Chondrocyte (in vitro differentiated cells): Measurements from ENCODE around the gene CCNL1. TPM values are rescaled to one million over a fixed set of nuclear protein-coding genes. Genes with fewer than 3 reads are reported as not detected.

Experiments
- DNase-seq: peaks from one replicate; pipeline ENCODE4 v3.0.0; 2021; ENCODE audit warnings: mixed read lengths, low spot score
- H3K27ac Mint-ChIP-seq: one replicate; pipeline ENCODE4 v1.8.0; 2021; ENCODE audit warnings: mild to moderate bottlenecking, moderate library complexity, mixed read lengths; ENCODE audit not compliant: unreplicated experiment
- H3K27me3 Mint-ChIP-seq: 2 replicates; pipeline ENCODE4 v1.8.0; 2021; ENCODE audit warnings: low read depth, mixed read lengths
- H3K36me3 Mint-ChIP-seq: 2 replicates; pipeline ENCODE4 v1.8.0; 2021; ENCODE audit warnings: low read depth, mixed read lengths
- H3K4me1 Mint-ChIP-seq: 2 replicates; pipeline ENCODE4 v1.8.0; 2021; ENCODE audit warnings: low read depth, mild to moderate bottlenecking, mixed read lengths
- H3K4me3 Mint-ChIP-seq: one replicate; pipeline ENCODE4 v1.8.0; 2021; ENCODE audit warnings: mild to moderate bottlenecking, moderate library complexity, mixed read lengths; ENCODE audit not compliant: unreplicated experiment
- H3K9me3 Mint-ChIP-seq: 2 replicates; pipeline ENCODE4 v1.8.0; 2021; ENCODE audit warnings: low read depth, mixed read lengths
- CTCF ChIP-seq: fragments of 200-600 bp; sonication (generic); IDR thresholded peaks from 2 replicates; pipeline ENCODE4 v1.5.0; 2021; ENCODE audit warnings: antibody characterized with exemption, mild to moderate bottlenecking, moderate library complexity
- total RNA-seq: library from RNA; stranded (reverse); gene quantifications from 3 replicates; pipeline ENCODE4 v1.2.1, GENCODE V29; 2021

CCNL1 gene
- total RNA-seq, 1 donor from 2014 or later = 63.9 TPM

- Mint-ChIP-seq H3K4me1 (peaks cover 61% of the 10 kb centered on the region), H3K4me3 (no peak overlapping the region), H3K27me3 (no peaks in the 10 kb centered on the region), H3K9me3 (no peaks in the 10 kb centered on the region), H3K27ac (no peak overlapping the region), H3K36me3 (no peaks in the 10 kb centered on the region)
- no peak for DNase-seq
- TF ChIP-seq CTCF = no peak
Measured at GRCh38 chr3:157125101-157125500, 34.8 kb downstream of the CCNL1 start.

DNA sequence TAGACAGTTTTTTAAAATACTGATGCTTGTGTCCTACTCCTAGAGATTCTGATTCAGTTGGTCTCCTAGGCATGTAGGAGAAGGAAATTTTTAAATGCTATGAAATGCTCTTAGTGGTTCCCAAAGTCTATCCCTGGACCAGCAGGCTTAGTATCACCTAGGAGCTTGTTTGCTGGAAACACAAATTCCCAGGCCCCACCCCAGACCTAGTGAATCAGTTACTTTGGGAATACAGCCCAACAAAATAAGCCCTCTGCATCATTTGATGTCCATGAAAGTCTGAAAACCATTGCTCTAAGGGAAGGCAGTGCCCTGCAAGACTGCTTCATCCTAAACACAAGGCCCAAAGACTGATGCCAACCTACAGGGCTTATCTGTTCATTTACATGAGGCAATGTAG, 36.3 kb downstream of the CCNL1 start:
- DNase-seq = no peak
- H3K27ac Mint-ChIP-seq = no peak overlapping the region
- H3K36me3 Mint-ChIP-seq = no peaks in the 10 kb centered on the region
- H3K9me3 Mint-ChIP-seq = no peaks in the 10 kb centered on the region
- no peak overlapping the region for H3K4me3 Mint-ChIP-seq
- H3K27me3 Mint-ChIP-seq = no peaks in the 10 kb centered on the region
- no peak for TF ChIP-seq CTCF
- H3K4me1 Mint-ChIP-seq = peaks cover 46% of the 10 kb centered on the region

- H3K27me3 Mint-ChIP-seq = no peaks in the 10 kb centered on the region
- H3K27ac Mint-ChIP-seq = no peak overlapping the region
- no peaks in the 10 kb centered on the region for H3K9me3 Mint-ChIP-seq
- H3K4me1 Mint-ChIP-seq = peaks cover 39% of the 10 kb centered on the region
- no peaks in the 10 kb centered on the region for H3K36me3 Mint-ChIP-seq
- no peak for TF ChIP-seq CTCF
- DNase-seq = no peak
- H3K4me3 Mint-ChIP-seq = no peak overlapping the region
Measured at GRCh38 chr3:157122832-157123427, 37.0 kb downstream of the CCNL1 start.

DNA sequence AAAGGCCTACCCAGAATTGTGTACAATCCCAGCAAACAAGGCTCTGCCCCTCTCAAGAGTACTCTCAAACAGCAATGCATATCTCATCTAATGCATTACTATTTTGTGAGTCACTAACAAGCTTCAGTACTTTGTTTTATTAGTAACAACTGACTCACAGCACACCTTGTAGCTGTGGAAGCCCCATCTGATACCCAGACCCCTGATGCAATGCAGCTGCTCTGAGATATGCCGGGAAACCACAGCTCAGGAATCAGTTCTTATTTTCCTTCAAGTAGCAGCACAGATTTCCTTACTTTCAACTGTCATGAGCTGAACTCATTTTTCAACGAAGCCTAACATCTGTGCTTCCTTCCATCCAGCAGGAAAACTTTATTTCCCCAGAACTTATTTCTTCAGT, 37.8 kb downstream of the CCNL1 start:
- DNase-seq = no peak
- Mint-ChIP-seq H3K27me3 (no peaks in the 10 kb centered on the region), H3K4me3 (no peak overlapping the region), H3K36me3 (no peaks in the 10 kb centered on the region), H3K27ac (peak overlapping the region; percentile 58), H3K9me3 (no peaks in the 10 kb centered on the region), H3K4me1 (peaks cover 36% of the 10 kb centered on the region)
- TF ChIP-seq CTCF = no peak

- no peaks in the 10 kb centered on the region for H3K36me3 Mint-ChIP-seq
- TF ChIP-seq CTCF = no peak
- no peaks in the 10 kb centered on the region for H3K9me3 Mint-ChIP-seq
- peak overlapping the region; percentile 58 for H3K27ac Mint-ChIP-seq
- peaks cover 36% of the 10 kb centered on the region for H3K4me1 Mint-ChIP-seq
- H3K27me3 Mint-ChIP-seq = no peaks in the 10 kb centered on the region
- no peak overlapping the region for H3K4me3 Mint-ChIP-seq
- DNase-seq = no peak
Measured at GRCh38 chr3:157121522-157121921, 38.4 kb downstream of the CCNL1 start.
